ENCODE data around the gene SLC24A3. TPM values are rescaled to one million over a fixed set of nuclear protein-coding genes. Genes with fewer than 3 reads are reported as not detected.

Gene SLC24A3
- total RNA-seq, 4 donors from 2014 or later, result 12.9 to 49.8 (median 27.6) TPM

- Histone ChIP-seq H3K9me3 (no peaks in the 10 kb centered on the region), H3K4me3 (no peak overlapping the region), H3K4me1 (no peaks in the 10 kb centered on the region), H3K27me3 (no peaks in the 10 kb centered on the region), H3K36me3 (no peaks in the 10 kb centered on the region), H3K27ac (no peak overlapping the region)
- TF ChIP-seq CTCF (IDR thresholded peaks at IDR 0.05) (no peak), POLR2A (IDR thresholded peaks at IDR 0.05) (no peak)
- no peak for DNase-seq
- intact Hi-C loops (cut with DNase I; ENCODE audit: low total_unique reads), result no loop called here
Measured at GRCh38 chr20:19478320-19478895, 266.0 kb downstream of the SLC24A3 start.

GRCh38 chr20:19482726-19483125, 270.3 kb downstream of the SLC24A3 start:
- Histone ChIP-seq H3K27me3 (no peaks in the 10 kb centered on the region), H3K4me1 (no peaks in the 10 kb centered on the region), H3K27ac (no peak overlapping the region), H3K36me3 (no peaks in the 10 kb centered on the region), H3K9me3 (no peaks in the 10 kb centered on the region), H3K4me3 (no peak overlapping the region)
- intact Hi-C loops (cut with DNase I; ENCODE audit: low total_unique reads), result no loop called here
- no peak for DNase-seq
- TF ChIP-seq CTCF (IDR thresholded peaks at IDR 0.05), result no peak
- TF ChIP-seq POLR2A (IDR thresholded peaks at IDR 0.05), result no peak

- TF ChIP-seq POLR2A (IDR thresholded peaks at IDR 0.05) (no peak), CTCF (IDR thresholded peaks at IDR 0.05) (no peak)
- Histone ChIP-seq H3K27me3 (no peaks in the 10 kb centered on the region), H3K36me3 (no peaks in the 10 kb centered on the region), H3K27ac (no peak overlapping the region), H3K4me1 (no peaks in the 10 kb centered on the region), H3K4me3 (no peak overlapping the region), H3K9me3 (no peaks in the 10 kb centered on the region)
- DNase-seq, result no peak
- intact Hi-C loops (cut with DNase I; ENCODE audit: low total_unique reads), result no loop called here
Measured at GRCh38 chr20:19483309-19483708, 270.9 kb downstream of the SLC24A3 start.

- intact Hi-C loops (cut with DNase I; ENCODE audit: low total_unique reads), result no loop called here
- Histone ChIP-seq H3K4me3 (no peak overlapping the region), H3K4me1 (no peaks in the 10 kb centered on the region), H3K9me3 (no peaks in the 10 kb centered on the region), H3K27me3 (no peaks in the 10 kb centered on the region), H3K36me3 (no peaks in the 10 kb centered on the region), H3K27ac (no peak overlapping the region)
- TF ChIP-seq POLR2A (IDR thresholded peaks at IDR 0.05) (no peak), CTCF (IDR thresholded peaks at IDR 0.05) (no peak)
- DNase-seq, result no peak
Measured at GRCh38 chr20:19486446-19486845, 274.0 kb downstream of the SLC24A3 start.

GRCh38 chr20:19487420-19487819, 275.0 kb downstream of the SLC24A3 start:
- Histone ChIP-seq H3K27ac (no peak overlapping the region), H3K9me3 (no peaks in the 10 kb centered on the region), H3K36me3 (no peaks in the 10 kb centered on the region), H3K4me3 (no peak overlapping the region), H3K27me3 (no peaks in the 10 kb centered on the region), H3K4me1 (no peaks in the 10 kb centered on the region)
- no peak for DNase-seq
- TF ChIP-seq POLR2A (IDR thresholded peaks at IDR 0.05), result no peak
- no peak for TF ChIP-seq CTCF (IDR thresholded peaks at IDR 0.05)
- intact Hi-C loops (cut with DNase I; ENCODE audit: low total_unique reads), result no loop called here
